ENCODE measurements around the gene ACTA1.

DNA sequence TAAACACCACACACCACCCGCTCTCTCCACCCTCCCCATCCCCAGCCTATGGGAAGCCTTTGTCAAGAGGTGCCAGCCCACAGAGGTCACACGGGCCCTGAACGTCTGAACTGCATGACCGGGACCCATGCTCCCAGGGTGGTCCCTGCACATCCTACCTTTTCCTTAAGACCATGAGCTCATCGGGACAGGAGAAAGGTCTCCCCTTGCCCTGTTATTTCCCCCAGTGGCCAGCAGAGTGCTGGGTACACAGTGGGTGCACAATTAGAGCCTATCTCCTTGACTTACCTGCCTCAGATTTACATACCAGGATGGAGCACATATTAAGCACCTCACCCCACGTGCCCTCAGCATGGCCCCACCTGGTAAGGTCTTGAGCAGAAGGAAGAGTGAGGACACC lies 30.9 kb downstream of the ACTA1 start:
- TF ChIP-seq, protein P1, sequence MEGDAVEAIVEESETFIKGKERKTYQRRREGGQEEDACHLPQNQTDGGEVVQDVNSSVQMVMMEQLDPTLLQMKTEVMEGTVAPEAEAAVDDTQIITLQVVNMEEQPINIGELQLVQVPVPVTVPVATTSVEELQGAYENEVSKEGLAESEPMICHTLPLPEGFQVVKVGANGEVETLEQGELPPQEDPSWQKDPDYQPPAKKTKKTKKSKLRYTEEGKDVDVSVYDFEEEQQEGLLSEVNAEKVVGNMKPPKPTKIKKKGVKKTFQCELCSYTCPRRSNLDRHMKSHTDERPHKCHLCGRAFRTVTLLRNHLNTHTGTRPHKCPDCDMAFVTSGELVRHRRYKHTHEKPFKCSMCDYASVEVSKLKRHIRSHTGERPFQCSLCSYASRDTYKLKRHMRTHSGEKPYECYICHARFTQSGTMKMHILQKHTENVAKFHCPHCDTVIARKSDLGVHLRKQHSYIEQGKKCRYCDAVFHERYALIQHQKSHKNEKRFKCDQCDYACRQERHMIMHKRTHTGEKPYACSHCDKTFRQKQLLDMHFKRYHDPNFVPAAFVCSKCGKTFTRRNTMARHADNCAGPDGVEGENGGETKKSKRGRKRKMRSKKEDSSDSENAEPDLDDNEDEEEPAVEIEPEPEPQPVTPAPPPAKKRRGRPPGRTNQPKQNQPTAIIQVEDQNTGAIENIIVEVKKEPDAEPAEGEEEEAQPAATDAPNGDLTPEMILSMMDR (IDR thresholded peaks at IDR 0.05): no peak
- TF ChIP-seq POLR2A (IDR thresholded peaks at IDR 0.05) (no peak), POLR2AphosphoS5 (IDR thresholded peaks at IDR 0.05) (no peak)
